HG03103 (cell line): ENCODE measurements around the gene NUDT11.
"Not testable (repeated sequence)": the region's sequence is repeated elsewhere in the genome, so short reads cannot be mapped to it uniquely, and the experiment has no call there.

Source experiments
- ATAC-seq: cut with Tn5 transposase; IDR thresholded peaks from one replicate; pipeline ENCODE4 v1.9.1; 2021; ENCODE audit warnings: low read depth; ENCODE audit not compliant: unreplicated experiment

Gene NUDT11

GRCh38 chrX:51496501-51497291 lies at the start of gene NUDT11:
TSS of gene NUDT11 (minus strand) at chrX:51496592. CDS start at chrX:51496444, 148 bp downstream.
- ATAC-seq, result no peak

GRCh38 chrX:51520393-51520792 lies 24.0 kb upstream of the NUDT11 start:
- no peak for ATAC-seq

GRCh38 chrX:51519131-51519530 lies 22.7 kb upstream of the NUDT11 start:
- not testable (repeated sequence) for ATAC-seq

GRCh38 chrX:51507551-51507950 lies 11.2 kb upstream of the NUDT11 start:
- ATAC-seq, result no peak

- ATAC-seq, result not testable (repeated sequence)
Measured at GRCh38 chrX:51495701-51496488, 497 bp downstream of the NUDT11 start.

- no peak for ATAC-seq
Measured at GRCh38 chrX:51494409-51494808, 2.0 kb downstream of the NUDT11 start.

GRCh38 chrX:51487960-51488267 lies 8.5 kb downstream of the NUDT11 start:
- ATAC-seq, result no peak

- ATAC-seq, result no peak
Measured at GRCh38 chrX:51484616-51485015, 11.8 kb downstream of the NUDT11 start.

- ATAC-seq, result not testable (repeated sequence)
Measured at GRCh38 chrX:51482411-51482810, 14.0 kb downstream of the NUDT11 start.

- ATAC-seq, result no peak
Measured at GRCh38 chrX:51476930-51477329, 19.5 kb downstream of the NUDT11 start.

- no peak for ATAC-seq
Measured at GRCh38 chrX:51463322-51463721, 33.1 kb downstream of the NUDT11 start.

- ATAC-seq, result no peak
Measured at GRCh38 chrX:51461053-51462044, 35.0 kb downstream of the NUDT11 start.

- no peak for ATAC-seq
Measured at GRCh38 chrX:51459125-51459524, 37.3 kb downstream of the NUDT11 start.

GRCh38 chrX:51456814-51457213 lies 39.6 kb downstream of the NUDT11 start:
- ATAC-seq, result no peak

- ATAC-seq, result no peak
Measured at GRCh38 chrX:51456246-51456645, 40.1 kb downstream of the NUDT11 start.

- ATAC-seq, result no peak
Measured at GRCh38 chrX:51440365-51440764, 56.0 kb downstream of the NUDT11 start.
